GM19239 (cell line): ENCODE measurements around the gene PTPRR.
"Not testable (repeated sequence)": the region's sequence is repeated elsewhere in the genome, so short reads cannot be mapped to it uniquely, and the experiment has no call there.

Source experiments
- DNase-seq: peaks from one replicate; pipeline ENCODE4 v3.0.0; 2011; ENCODE audit warnings: low spot score; ENCODE audit not compliant: insufficient read length
- FAIRE-seq: peaks from 2 replicates; lab custom pipeline; 2011; peaks lifted over from hg19 to GRCh38; lab: Jason Lieb, UNC

The PTPRR gene

GRCh38 chr12:70809887-70810286, 110.7 kb downstream of the PTPRR start:
- DNase-seq (no peak), FAIRE-seq (no peak)

GRCh38 chr12:70807993-70808392, 112.5 kb downstream of the PTPRR start:
- not testable (repeated sequence) for FAIRE-seq, DNase-seq

GRCh38 chr12:70806827-70807226, 113.7 kb downstream of the PTPRR start:
- FAIRE-seq (no peak), DNase-seq (no peak)

- no peak for DNase-seq
- no peak for FAIRE-seq
Measured at GRCh38 chr12:70806043-70806442, 114.5 kb downstream of the PTPRR start.

- DNase-seq, result no peak
- no peak for FAIRE-seq
Measured at GRCh38 chr12:70798016-70798783, 122.3 kb downstream of the PTPRR start.

- DNase-seq, result no peak
- no peak for FAIRE-seq
Measured at GRCh38 chr12:70796989-70797388, 123.5 kb downstream of the PTPRR start.

- DNase-seq (no peak), FAIRE-seq (no peak)
Measured at GRCh38 chr12:70795608-70796007, 124.9 kb downstream of the PTPRR start.

- FAIRE-seq (no peak), DNase-seq (no peak)
Measured at GRCh38 chr12:70794131-70794530, 126.4 kb downstream of the PTPRR start.

- DNase-seq (no peak), FAIRE-seq (no peak)
Measured at GRCh38 chr12:70788774-70789173, 131.8 kb downstream of the PTPRR start.

- DNase-seq (no peak), FAIRE-seq (no peak)
Measured at GRCh38 chr12:70787612-70788011, 132.9 kb downstream of the PTPRR start.

GRCh38 chr12:70785896-70786295, 134.6 kb downstream of the PTPRR start:
- FAIRE-seq (no peak), DNase-seq (no peak)

- FAIRE-seq (no peak), DNase-seq (no peak)
Measured at GRCh38 chr12:70784042-70784668, 136.4 kb downstream of the PTPRR start.

- no peak for DNase-seq
- FAIRE-seq, result no peak
Measured at GRCh38 chr12:70783455-70783854, 137.1 kb downstream of the PTPRR start.

- no peak for FAIRE-seq
- DNase-seq, result no peak
Measured at GRCh38 chr12:70779250-70779649, 141.3 kb downstream of the PTPRR start.

GRCh38 chr12:70774055-70774454, 146.5 kb downstream of the PTPRR start:
- DNase-seq (no peak), FAIRE-seq (no peak)

- FAIRE-seq, result no peak
Measured at GRCh38 chr12:70772836-70773235, 147.7 kb downstream of the PTPRR start.

GRCh38 chr12:70771581-70771980, 149.0 kb downstream of the PTPRR start:
- DNase-seq (no peak), FAIRE-seq (no peak)

More at GRCh38 chr12:70772836-70773235, 147.7 kb downstream of the PTPRR start:
- DNase-seq, result no peak

GRCh38 chr12:70763666-70764065, 156.9 kb downstream of the PTPRR start:
- FAIRE-seq, result no peak
- no peak for DNase-seq

GRCh38 chr12:70762000-70762399, 158.5 kb downstream of the PTPRR start:
- FAIRE-seq (no peak), DNase-seq (no peak)

GRCh38 chr12:70759161-70759918, 161.2 kb downstream of the PTPRR start:
- DNase-seq (no peak), FAIRE-seq (no peak)

GRCh38 chr12:70758494-70758845, 162.1 kb downstream of the PTPRR start:
- no peak for DNase-seq

More at GRCh38 chr12:70758494-70758845, 162.1 kb downstream of the PTPRR start:
- FAIRE-seq, result no peak
